NCI-H2227 (cell line): ENCODE measurements around the gene TMEM107.

Experiments used
- DNase-seq: peaks from one replicate; lab custom pipeline; 2025; ENCODE audit not compliant: unreplicated experiment; lab: John Stamatoyannopoulos, UW

Gene TMEM107

DNA sequence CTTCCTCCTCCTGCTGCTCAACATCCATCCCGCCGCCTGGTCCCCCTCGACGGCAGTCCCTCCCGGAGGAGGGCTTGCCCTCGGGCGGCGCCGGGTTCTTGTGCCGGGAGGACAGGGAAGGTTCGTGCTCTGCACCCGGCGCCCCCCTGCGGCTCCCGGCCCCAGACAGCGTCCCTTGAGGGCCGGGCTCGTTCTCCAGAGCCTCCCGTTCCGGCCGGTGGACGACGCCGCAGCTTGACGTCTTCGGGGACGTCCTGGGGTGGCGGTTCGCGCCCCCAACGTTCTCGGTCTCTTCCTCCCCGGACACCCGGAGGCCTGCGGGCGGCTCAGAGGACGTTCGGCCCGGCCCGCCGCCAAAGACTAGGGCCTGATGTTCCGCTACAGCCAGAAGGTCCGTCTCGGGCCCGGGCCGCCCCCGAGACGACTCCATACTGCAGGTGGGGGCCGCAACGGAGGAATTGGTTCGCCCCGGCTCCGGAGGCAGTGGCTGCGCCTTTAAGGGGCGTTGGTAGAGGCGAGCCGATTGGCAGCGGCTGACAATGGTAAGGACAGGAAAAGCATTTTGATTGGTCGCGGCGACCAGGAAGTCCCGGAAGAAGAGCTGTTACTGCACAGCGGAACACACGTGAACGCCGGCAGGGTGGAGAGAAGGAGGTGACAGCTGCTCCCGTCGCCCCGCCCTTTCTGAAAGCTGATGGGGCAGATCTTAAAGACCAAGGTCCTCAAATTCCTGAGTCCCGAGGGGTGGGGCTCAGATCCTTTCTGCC, 13.7 kb upstream of the TMEM107 start, which contains the start of gene BORCS6:
TSS of gene BORCS6 (minus strand) at position 470 of the 767 bp plus-strand sequence. CDS start at position 430, 40 bp downstream.
- peak; percentile 91 for DNase-seq

DNA sequence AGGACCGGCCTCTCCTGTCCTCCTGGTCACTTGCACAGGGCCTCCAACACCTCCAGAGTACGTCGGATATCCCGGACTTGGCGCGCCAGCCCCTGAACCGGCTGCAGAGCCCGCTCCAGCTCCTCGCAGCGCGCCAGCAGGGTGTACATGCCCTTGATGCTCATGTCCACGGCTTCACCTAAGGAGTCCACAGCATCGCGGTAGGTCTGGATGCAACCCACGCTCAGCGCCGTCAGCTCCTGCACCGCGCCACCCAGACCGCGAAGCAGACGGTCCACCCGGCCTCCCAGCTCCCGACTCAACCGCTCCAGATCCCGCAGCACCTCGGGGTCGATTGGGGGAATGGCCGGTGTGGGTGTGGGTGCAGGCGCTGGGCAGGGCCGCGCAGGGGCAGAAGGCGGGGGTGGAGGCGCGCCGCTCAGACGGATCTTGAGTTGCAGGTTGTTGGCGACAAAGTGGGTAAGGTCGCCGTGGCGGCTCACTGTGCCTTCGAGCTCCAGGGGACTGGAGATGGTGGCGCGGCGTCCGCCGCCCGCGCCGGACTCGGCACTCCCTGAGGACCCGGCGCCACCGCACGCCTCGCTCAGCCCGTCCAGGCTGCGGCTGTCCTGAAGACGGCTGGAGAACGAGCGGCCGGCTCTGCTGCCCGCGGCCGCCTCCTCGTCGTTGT, 13.0 kb upstream of the TMEM107 start:
- no peak for DNase-seq

DNA sequence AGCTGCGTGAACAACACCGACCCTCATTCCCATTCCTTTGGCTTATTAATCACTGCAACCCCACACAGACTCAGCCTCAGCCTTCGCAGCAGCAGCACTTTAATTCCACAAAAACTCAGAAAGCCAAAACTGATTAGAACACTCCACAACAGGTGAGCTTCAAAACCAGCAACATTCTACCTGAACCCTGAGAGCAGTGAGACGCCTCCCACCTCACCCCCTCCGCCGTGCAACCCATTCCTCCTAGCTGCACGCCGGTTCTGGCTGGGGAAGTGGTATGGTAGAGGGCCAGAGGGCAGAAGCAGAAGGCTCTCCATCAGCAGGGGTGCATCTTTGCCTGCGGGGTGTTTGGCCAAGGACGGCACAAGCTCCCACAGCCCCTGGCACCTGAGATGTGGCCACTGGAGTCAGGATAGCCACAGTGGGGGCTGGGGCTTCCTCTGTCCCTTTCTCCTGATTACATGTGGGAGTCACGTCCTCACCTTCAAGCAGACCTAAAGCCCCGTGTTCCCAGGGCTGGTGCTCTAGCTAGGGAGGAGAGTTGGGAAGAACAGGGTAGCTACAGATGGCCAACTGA, 12.2 kb upstream of the TMEM107 start:
- DNase-seq, result no peak

DNA sequence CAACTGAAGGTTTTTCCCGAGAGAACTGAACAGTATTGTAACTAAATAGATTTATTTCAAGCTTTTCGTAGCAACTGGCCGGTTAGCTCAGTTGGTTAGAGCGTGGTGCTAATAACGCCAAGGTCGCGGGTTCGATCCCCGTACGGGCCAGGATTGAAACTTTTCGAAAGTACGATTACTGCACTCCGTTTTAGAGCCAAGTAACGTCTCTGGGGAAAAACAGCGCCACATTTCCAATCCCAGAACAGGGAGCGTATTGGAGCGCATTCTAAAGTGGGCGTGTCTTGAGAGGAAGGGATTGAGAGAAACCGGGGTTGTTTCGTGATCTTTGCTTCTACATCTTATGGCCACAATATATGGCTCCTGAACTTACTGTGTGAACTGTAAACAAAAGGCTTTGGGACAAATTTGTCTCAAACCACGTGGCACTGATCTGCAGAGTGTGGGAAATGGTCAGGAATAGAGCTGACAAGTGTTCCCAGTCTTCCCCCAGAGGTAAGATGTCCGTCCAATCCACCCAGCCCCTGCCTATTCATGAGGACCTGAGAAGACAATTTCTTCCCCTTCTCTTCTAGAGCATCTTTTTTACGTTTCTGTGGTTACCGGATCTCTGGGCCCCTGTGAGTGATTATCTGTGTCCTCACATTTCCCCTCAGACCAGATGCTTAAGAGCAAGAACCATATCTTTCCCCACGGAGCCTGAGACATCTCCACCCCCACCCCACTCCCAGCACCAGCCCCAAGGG, 11.5 kb upstream of the TMEM107 start:
- peak; percentile 93 for DNase-seq

DNA sequence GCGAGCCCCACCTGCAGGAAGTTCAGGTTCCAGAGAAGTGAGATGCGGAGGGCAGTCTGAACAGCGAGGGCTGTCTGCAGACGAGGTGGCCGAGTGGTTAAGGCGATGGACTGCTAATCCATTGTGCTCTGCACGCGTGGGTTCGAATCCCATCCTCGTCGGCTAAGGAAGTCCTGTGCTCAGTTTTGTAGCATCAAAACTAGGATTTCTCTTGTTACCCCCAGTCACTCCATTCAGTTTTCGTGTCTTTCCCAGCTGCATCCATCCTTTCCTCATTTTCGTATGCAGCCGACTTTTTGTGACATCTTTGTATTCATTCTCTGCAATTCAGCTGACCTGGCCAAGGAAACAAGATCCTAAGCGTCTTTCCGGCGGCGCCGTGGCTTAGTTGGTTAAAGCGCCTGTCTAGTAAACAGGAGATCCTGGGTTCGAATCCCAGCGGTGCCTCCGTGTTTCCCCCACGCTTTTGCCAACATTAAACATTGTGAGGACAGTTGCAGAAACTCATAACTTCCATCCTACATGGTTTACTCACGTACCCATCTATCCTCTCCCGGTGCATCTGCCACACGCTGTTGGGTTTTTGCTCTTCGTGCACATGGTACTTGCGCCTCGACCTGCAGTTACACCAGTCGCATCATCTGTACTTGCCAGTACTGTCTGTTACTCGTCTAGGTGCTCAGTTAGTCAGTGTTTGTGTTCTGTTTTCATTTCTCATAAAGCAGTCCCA, 10.8 kb upstream of the TMEM107 start:
- DNase-seq, result peak; percentile 92

DNA sequence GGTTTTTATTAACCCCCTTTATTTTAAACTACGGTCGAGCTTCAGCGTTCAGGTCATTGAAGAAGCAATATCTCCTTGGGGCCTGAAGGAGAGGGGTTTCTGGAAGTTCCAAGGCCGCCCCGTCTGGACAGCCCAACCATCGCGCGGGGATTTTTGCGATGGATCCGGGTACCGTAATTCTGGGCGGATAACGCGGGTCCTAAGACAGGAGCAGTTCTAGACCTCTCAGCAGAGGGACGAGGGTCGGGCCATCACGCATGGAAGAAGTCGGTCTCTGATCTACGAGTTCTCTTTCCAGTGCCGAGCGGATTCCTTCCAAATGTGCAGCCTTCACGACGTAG, 10.2 kb upstream of the TMEM107 start:
- DNase-seq, result no peak

DNA sequence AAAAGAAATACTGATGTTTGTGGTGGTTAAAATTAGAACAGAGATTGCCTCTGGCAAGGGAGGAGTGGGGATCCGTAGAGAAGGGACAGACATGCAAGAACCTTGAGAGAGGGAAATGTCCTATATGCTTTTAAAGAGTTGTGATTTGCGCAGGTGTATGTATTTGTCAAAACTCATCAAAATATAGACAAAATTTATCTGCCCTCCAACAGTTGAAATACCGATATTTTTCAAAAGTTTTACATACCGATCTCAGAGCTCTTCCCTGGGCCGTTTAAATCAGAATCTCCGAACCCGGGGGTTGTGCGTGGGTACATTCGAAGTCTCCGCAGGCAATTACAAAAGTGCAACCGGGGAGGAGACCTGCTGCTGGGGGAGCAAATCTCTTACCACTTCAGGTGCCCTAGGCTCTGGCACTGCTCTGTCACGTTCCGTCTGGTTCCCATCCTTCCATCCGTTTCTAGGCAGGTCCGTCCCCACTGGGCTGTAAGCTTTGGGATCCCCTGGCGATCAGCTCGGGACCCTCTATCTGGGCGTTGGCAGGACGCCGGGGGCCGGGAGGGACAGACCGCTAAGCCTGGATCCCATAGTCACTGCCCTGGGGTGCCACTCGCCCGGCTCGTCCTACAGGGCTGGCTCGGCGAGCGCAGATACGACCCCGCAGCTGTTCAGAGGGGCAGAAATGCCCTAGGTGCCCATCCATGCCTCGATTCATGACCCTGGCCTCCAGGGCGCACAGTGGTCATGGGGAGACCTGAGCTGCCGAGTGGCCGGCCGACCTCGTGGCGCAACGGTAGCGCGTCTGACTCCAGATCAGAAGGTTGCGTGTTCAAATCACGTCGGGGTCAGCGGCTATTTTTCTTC, 9.6 kb upstream of the TMEM107 start:
- peak; percentile 70 for DNase-seq

DNA sequence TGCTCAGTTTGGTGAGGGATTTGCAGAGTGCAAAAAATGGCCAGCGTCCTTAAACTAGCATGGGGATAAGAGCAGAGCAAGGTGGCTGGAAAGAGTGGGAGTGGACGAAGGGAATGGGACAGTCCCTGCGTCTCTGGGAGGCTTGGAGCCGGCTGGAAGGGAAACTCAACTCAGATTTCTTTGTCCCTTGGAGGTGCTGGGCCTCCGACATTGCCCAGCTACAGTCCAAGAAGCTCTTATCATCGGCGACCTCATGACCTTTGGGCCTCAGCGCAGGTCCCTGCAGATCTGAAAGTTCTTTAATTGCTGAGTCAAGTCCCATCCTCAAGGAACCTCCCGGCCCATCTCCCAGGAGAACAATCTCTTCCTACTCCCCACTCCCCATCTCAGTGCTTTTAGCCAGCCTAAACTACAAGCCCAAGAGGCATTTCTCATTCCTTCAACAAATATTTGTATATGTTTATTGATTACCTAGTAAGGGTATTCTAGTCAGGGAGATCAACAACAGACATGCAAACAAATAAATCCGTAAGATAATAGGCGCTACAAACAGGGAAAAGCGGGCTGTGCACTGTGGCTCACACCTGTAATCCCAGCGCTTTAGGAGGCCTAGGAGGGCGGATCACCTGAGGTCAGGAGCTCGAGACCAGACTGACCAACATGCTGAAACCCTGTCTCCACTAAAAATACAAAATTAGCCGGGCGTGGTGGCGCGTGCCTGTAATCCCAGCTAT, 985 bp upstream of the TMEM107 start:
- no peak for DNase-seq

DNA sequence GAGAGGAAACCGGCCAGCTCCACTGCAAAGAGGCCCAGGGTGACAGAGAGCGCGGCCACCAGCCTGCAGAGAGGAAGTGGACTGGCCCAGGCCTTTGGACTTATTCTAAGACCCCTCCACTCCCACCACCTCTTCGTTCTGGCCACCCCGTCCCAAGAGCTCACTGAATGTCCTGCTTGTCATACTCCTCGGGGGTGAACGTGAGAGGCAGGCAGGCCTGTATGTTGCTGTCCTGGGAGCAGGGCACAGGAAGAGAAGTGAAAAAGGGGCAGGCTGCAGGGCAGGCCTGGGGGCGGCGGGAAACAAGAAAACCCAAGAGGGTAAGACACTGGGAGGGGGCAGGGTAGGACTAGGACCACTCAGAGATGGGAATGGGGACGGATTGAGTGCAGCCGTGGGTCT, 384 bp downstream of the TMEM107 start:
- no peak for DNase-seq

DNA sequence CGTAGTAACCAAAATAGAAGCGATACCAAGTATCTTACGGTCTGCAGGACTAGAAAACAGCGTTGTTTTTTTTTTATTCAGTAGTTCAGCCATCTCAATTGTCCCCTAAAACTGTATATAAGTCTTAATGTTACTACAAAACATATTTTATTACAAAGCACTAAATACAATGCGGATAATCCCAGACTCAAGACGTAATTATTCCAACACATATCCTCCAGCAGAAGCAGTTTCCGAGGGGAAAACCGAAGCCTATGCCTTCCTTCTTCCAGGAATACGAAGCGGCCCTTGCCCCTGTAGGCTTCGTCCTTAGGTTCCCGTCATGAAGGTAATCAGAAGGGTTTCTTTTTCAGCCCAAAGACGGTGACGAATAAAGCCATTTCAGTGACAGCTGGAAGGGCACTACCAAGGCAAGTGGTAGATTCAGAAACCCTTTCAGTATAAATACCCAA, 2.3 kb downstream of the TMEM107 start:
- DNase-seq, result no peak

DNA sequence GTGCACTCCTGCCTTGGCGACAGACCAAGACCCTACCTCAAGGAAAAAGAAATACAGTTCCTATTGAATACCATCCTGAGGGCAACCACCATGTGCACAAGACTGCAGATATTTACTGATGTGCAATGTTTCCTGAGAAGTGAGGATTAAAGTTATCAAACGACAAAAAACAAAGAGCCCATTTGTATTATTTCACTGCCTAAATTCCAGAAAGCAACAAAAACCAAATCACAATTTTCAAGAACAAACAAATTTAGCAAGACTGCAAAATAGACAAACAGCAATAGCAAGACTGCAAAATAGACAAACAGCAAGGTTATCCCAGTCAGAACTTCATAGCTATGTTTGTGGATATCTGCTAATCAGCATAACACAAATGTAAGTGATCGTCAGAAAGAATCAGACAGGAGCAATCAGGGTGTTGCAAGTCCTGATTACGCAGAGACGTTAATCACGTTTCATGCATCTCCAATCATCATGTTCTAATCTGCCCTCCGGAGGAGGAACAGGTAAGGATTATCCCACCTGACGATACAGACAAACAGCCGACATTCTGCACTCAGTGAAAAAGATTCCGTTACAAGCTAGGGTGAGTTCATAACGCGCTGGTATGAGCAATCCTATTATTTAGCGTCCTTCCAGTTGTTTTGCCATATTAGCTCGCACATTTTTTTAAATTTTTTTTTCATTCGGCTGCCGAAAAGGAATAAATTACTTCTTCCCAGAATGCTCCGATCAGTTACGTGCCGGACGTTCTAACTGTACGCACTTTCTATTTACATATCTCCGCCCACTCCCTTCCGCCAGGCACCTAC, 2.9 kb downstream of the TMEM107 start:
- peak; percentile 85 for DNase-seq

DNA sequence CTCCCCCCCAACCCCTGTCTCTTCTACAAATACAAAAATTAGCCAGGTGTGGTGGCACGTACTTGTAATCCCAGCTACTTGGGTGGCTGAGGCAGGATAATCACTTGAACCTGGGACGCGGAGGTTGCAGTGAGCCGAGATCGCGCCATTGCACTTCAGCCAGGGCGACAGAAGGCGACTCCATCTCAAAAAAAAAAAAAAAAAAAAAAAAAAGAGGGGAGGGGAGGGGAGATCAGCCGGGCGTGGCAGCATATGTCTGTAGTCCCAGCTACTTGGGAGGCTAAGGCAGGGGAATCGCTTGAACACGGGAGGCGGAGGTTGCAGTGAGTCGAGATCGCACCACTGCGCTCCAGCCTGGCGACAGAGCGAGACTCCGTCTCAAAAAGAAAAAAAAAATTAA, 6.0 kb downstream of the TMEM107 start:
- peak; percentile 30 for DNase-seq

DNA sequence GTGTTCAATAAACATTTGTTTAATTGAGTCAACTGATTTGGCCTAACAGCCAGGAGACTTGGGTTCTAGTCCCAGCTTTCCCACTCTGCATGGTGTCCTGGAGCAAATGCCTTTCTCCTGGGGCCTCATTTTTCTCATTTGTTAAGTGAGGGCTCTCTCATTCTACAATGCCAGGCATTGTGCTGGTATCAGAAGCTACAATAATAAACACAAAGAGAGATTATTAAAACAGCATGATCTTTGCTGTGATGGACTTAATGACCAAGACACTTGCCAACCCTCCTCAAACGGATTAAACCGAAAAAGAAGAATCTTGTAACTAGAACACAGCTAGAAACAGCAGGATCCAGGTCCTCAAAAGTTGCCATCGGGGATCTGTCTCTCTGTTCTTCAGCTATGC, 8.7 kb downstream of the TMEM107 start:
- DNase-seq, result no peak

DNA sequence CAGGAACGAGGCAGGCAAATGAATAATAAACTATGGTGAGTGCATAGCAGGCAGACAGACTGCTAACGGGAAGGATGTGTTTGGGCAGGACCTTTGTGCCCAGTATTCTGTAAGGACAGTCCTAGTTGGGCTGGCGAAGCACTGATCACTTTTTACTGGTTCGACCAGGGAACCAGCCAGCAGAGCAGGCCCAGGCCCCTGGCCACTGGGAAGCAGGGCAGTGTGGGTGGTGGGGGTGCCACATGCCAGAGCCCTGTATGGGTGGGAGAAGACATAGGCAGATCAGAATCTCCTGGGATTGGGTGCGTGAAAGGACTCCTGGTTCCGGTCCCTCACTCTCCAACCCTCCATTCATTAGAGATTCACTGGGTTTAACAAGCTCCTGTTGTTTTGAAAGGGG, 9.4 kb downstream of the TMEM107 start:
- no peak for DNase-seq

DNA sequence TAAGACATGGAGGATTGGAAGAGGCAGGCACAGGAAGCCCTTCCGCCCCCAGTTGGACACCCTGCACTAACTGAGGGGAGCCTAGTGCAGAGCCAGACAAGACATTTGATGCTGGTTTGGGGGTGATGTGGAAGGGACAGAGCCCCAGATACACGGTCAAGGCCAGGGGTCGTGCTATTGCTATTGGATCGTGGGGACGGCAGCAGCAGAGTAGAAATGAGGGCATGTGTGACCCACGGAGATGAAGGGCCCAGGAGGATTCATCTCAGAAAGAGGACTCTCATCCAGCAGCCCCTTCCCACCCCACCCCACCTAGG, 11.4 kb downstream of the TMEM107 start:
- no peak for DNase-seq

DNA sequence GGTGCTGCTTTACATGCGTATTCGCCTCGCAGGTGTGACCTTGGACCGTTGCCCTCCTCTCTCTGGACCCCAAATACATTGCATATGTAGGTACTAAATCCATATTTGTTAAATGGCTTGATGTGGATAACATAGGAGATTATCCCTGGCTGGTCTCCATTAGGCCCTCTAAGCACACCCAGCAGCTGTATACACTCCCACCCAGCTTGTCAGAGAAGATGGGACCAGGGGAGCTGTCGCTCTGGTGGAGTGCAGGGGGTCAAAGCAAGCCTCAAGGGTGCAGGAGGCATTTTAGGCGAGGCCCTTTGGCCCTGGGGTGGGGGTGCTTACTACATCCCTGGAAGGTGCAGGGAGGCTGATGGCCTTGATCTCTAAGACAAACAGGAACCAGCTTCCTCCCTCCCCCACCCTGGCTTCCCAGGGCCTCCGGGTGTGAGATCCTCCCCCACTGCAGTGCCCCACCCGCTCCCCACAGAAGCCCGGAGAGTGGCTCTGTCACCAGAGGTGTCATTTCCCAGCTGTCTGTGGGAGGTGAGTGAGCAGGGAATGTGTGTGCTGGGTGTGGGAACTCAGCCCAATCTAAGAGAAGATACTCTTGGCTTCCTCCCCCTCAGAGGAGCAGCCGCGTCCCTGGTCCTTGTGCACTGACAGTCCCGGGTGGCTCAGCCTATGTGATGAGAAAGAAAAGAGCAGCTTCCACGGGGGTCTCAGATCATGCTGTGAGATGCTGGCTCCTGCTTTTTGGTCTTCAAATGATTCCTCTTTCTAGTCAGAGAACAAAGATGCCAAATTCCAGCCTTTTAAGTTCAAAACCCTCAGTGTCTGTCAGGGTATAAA, 12.0 kb downstream of the TMEM107 start:
- DNase-seq, result peak; percentile 50
